NB4 (cell line): ENCODE results near the gene SYNM.
"Not testable (repeated sequence)": the region's sequence is repeated elsewhere in the genome, so short reads cannot be mapped to it uniquely, and the experiment has no call there.

Source experiments
- CTCF ChIP-seq: IDR thresholded peaks from one replicate; pipeline ENCODE4 v1.5.1; 2012; ENCODE audit warnings: low read depth, low read length
- MAX ChIP-seq: IDR thresholded peaks from 2 replicates; pipeline ENCODE4 v1.6.1; 2011; ENCODE audit warnings: low read depth, low read length
- POLR2A ChIP-seq: IDR thresholded peaks from 2 replicates; pipeline ENCODE4 v1.6.1; 2011; ENCODE audit warnings: mild to moderate bottlenecking; ENCODE audit not compliant: insufficient read length; ENCODE audit errors: extremely low read depth

- not testable (repeated sequence) for TF ChIP-seq CTCF, POLR2A, MAX
These were observed 44.7 kb upstream of the SYNM start for GRCh38 chr15:99060186-99060585.
